ENCODE results near the gene ALG12. TPM values are rescaled to one million over a fixed set of nuclear protein-coding genes. Genes with fewer than 3 reads are reported as not detected.

The ALG12 gene
- total RNA-seq, 1 donor from 2014 or later: 17.0 TPM

GRCh38 chr22:49883294-49883640, 35.0 kb downstream of the ALG12 start:
- H3K9me3 ChIP-seq (replicated peaks): no peaks in the 10 kb centered on the region
- no peak for DNase-seq
- H3K27ac ChIP-seq (replicated peaks): no peak overlapping the region
- no peak for TF ChIP-seq CTCF (IDR thresholded peaks at IDR 0.05; ENCODE audit: borderline replicate concordance)
- intact Hi-C loops (cut with micrococcal nuclease): no loop called here
- no peak overlapping the region for H3K4me3 ChIP-seq
- H3K4me1 ChIP-seq: no peaks in the 10 kb centered on the region
- H3K27me3 ChIP-seq (ENCODE audit: low read depth): no peaks in the 10 kb centered on the region
- peaks cover 42% of the 10 kb centered on the region for H3K36me3 ChIP-seq

- Histone ChIP-seq H3K27me3 (ENCODE audit: low read depth) (no peaks in the 10 kb centered on the region), H3K4me3 (no peak overlapping the region), H3K9me3 (replicated peaks) (no peaks in the 10 kb centered on the region), H3K36me3 (peaks cover 39% of the 10 kb centered on the region), H3K27ac (replicated peaks) (no peak overlapping the region), H3K4me1 (no peaks in the 10 kb centered on the region)
- intact Hi-C loops (cut with micrococcal nuclease): no loop called here
- TF ChIP-seq CTCF (IDR thresholded peaks at IDR 0.05; ENCODE audit: borderline replicate concordance): no peak
- no peak for DNase-seq
Measured at GRCh38 chr22:49882519-49883293, 35.5 kb downstream of the ALG12 start.

GRCh38 chr22:49881856-49882255, 36.4 kb downstream of the ALG12 start:
- DNase-seq: no peak
- Histone ChIP-seq H3K27me3 (ENCODE audit: low read depth) (no peaks in the 10 kb centered on the region), H3K36me3 (peaks cover 32% of the 10 kb centered on the region), H3K9me3 (replicated peaks) (no peaks in the 10 kb centered on the region), H3K4me3 (no peak overlapping the region), H3K27ac (replicated peaks) (no peak overlapping the region), H3K4me1 (no peaks in the 10 kb centered on the region)
- intact Hi-C loops (cut with micrococcal nuclease): no loop called here
- no peak for TF ChIP-seq CTCF (IDR thresholded peaks at IDR 0.05; ENCODE audit: borderline replicate concordance)

- intact Hi-C loops (cut with micrococcal nuclease): no loop called here
- Histone ChIP-seq H3K27me3 (ENCODE audit: low read depth) (no peaks in the 10 kb centered on the region), H3K27ac (replicated peaks) (no peak overlapping the region), H3K36me3 (peaks cover 16% of the 10 kb centered on the region), H3K4me1 (no peaks in the 10 kb centered on the region), H3K4me3 (no peak overlapping the region), H3K9me3 (replicated peaks) (no peaks in the 10 kb centered on the region)
- TF ChIP-seq CTCF (IDR thresholded peaks at IDR 0.05; ENCODE audit: borderline replicate concordance): no peak
- DNase-seq: no peak
Measured at GRCh38 chr22:49880281-49880680, 38.0 kb downstream of the ALG12 start.

GRCh38 chr22:49879871-49880270, 38.4 kb downstream of the ALG12 start:
- Histone ChIP-seq H3K4me3 (no peak overlapping the region), H3K27me3 (ENCODE audit: low read depth) (no peaks in the 10 kb centered on the region), H3K27ac (replicated peaks) (no peak overlapping the region), H3K4me1 (no peaks in the 10 kb centered on the region), H3K36me3 (peaks cover 13% of the 10 kb centered on the region), H3K9me3 (replicated peaks) (no peaks in the 10 kb centered on the region)
- DNase-seq: no peak
- intact Hi-C loops (cut with micrococcal nuclease): no loop called here
- no peak for TF ChIP-seq CTCF (IDR thresholded peaks at IDR 0.05; ENCODE audit: borderline replicate concordance)

Data from left ventricle myocardium inferior (tissue), 1 donor.